Gastroesophageal sphincter (tissue), 3 donors: ENCODE measurements around the gene NR0B2.

Source experiments
- POLR2A ChIP-seq, 2 donors: fragments of 450-650 bp; IDR thresholded peaks; one replicate each; pipeline ENCODE4 v1.6.1; 2017; ENCODE audit warnings: antibody characterized with exemption in 2 of 2, mild to moderate bottlenecking in 2 of 2, moderate library complexity in 1 of 2
- POLR2AphosphoS5 ChIP-seq: sonication (generic); formaldehyde crosslinking; IDR thresholded peaks from one replicate; pipeline ENCODE4 v1.6.1; 2017; ENCODE audit warnings: antibody characterized with exemption
- TF ChIP-seq, protein P1 (sequence below), 4 experiments: fragments of 200-600 bp in 2 of 4; fragments of 450-650 bp in 2 of 4; sonication (generic) in 1 of 4; IDR thresholded peaks; one replicate each; pipeline ENCODE4 v1.5.1; 2017 to 2019; ENCODE audit warnings: antibody characterized with exemption in 4 of 4, mild to moderate bottlenecking in 2 of 4, moderate library complexity in 2 of 4

DNA sequence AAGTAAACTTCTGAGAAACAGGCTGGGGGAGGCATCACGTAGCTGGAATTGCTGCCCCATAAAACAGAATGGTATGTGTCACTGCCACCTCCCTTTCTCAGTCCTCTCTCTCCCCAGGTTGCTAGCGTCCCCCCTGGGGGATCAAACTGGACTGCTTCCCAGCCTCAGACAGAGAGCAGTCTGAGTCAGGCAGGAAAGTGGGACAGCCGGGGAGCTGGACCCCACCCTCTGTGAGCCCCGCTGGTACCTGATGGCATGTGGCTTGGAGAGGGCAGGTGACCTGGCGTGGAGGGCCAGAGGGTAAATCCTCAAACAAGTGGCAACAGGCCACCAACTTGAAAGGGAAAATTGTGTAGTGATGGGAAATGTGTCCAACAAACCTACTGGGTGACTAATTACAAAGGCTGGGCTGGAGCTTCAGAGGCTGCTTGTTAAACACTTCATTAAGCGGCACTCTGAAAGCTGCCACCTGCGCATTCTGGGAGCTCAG lies 51.8 kb downstream of the NR0B2 start:
- TF ChIP-seq, protein P1, sequence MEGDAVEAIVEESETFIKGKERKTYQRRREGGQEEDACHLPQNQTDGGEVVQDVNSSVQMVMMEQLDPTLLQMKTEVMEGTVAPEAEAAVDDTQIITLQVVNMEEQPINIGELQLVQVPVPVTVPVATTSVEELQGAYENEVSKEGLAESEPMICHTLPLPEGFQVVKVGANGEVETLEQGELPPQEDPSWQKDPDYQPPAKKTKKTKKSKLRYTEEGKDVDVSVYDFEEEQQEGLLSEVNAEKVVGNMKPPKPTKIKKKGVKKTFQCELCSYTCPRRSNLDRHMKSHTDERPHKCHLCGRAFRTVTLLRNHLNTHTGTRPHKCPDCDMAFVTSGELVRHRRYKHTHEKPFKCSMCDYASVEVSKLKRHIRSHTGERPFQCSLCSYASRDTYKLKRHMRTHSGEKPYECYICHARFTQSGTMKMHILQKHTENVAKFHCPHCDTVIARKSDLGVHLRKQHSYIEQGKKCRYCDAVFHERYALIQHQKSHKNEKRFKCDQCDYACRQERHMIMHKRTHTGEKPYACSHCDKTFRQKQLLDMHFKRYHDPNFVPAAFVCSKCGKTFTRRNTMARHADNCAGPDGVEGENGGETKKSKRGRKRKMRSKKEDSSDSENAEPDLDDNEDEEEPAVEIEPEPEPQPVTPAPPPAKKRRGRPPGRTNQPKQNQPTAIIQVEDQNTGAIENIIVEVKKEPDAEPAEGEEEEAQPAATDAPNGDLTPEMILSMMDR (IDR thresholded peaks at IDR 0.05) = no peak
- TF ChIP-seq POLR2A (IDR thresholded peaks at IDR 0.05) (no peak), POLR2AphosphoS5 (no peak)
